GM12878 (cell line): ENCODE data around the gene UNC13B.

ENCODE experiments used
- CHD1 ChIP-seq: IDR thresholded peaks from 2 replicates; pipeline ENCODE4 v1.6.1; 2012; ENCODE audit warnings: low read depth, low read length, improper control_type of control experiment
- CTCF ChIP-seq, 3 experiments: IDR thresholded peaks in 2 of 3; conservative IDR thresholded peaks in 1 of 3; 2 replicates each; pipeline ENCODE4 v1.5.1; 2011; ENCODE audit warnings: low read depth in 3 of 3, low read length in 3 of 3, mild to moderate bottlenecking in 3 of 3, control low read depth in 2 of 3, moderate library complexity in 2 of 3, inconsistent platforms in 1 of 3, mixed read lengths in 1 of 3; ENCODE audit not compliant: control insufficient read depth in 2 of 3, insufficient read depth in 1 of 3; ENCODE audit errors: extremely low read depth in 1 of 3
- HCFC1 ChIP-seq: fragments of 150-350 bp; IDR thresholded peaks from 2 replicates; pipeline ENCODE4 v1.6.1; 2014; ENCODE audit warnings: low read length
- JUND ChIP-seq: IDR thresholded peaks from 2 replicates; pipeline ENCODE4 v1.6.1; 2012; ENCODE audit warnings: low read depth, mild to moderate bottlenecking, low read length, improper control_type of control experiment, moderate library complexity
- MAX ChIP-seq: IDR thresholded peaks from 2 replicates; pipeline ENCODE4 v1.6.1; 2012; ENCODE audit warnings: low read depth, low read length, improper control_type of control experiment
- MXI1 ChIP-seq: fragments of 150-350 bp; IDR thresholded peaks from 2 replicates; pipeline ENCODE4 v1.6.1; 2011; ENCODE audit warnings: low read depth, mild to moderate bottlenecking, inconsistent platforms, low read length, improper control_type of control experiment
- POLR2A ChIP-seq: IDR thresholded peaks from 2 replicates; pipeline ENCODE4 v1.6.1; 2011; ENCODE audit warnings: low read depth, mild to moderate bottlenecking, low read length
- TF ChIP-seq, protein P1 (sequence below): IDR thresholded peaks from 2 replicates; pipeline ENCODE4 v1.6.1; 2011; ENCODE audit warnings: mild to moderate bottlenecking, low read depth, low read length, moderate library complexity; ENCODE audit not compliant: insufficient replicate concordance

DNA sequence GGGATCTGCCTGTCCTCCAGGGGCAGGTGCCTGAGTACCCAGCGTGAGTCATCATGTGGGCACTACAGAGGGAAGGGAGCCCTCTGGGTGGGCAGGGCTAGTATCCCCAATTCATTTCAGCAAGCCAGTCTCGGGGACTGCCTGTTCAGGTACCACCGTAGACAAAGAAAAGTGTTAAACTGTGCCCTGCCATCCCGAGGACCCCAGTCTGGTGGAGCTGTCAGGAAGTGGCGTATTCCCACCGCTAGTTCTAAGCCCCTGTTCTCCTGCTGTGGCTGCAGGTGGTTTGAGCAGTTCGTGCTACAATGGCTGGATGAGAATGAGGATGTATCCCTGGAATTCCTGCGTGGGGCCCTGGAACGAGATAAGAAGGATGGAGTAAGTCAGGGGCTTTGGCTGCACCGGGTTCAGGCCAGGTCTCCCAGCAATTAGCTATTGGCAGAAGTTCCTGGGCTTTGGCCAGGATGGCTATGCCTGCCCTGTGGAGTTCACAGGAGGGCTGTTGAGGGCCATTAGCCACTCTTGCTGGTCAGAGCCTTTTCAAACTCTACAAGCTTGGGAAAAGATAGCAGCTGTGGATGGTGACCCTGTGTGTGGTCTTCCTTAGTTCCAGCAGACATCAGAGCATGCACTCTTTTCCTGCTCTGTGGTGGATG, 234.9 kb downstream of the UNC13B start:
- TF ChIP-seq JUND: no peak
- no peak for TF ChIP-seq MAX
- no peak for TF ChIP-seq CTCF (IDR thresholded peaks at IDR 0.05 in 2 of 3, conservative IDR thresholded peaks at IDR 0.05 in 1 of 3; ENCODE audit: control insufficient read depth in 2 of 3, extremely low read depth in 1 of 3, insufficient read depth in 1 of 3, low read depth in 3 of 3, low read length in 3 of 3)
- TF ChIP-seq MXI1: no peak
- TF ChIP-seq, protein P1, sequence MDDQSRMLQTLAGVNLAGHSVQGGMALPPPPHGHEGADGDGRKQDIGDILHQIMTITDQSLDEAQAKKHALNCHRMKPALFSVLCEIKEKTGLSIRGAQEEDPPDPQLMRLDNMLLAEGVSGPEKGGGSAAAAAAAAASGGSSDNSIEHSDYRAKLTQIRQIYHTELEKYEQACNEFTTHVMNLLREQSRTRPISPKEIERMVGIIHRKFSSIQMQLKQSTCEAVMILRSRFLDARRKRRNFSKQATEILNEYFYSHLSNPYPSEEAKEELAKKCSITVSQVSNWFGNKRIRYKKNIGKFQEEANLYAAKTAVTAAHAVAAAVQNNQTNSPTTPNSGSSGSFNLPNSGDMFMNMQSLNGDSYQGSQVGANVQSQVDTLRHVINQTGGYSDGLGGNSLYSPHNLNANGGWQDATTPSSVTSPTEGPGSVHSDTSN: no peak
- TF ChIP-seq POLR2A: no peak
- TF ChIP-seq CHD1: no peak
- TF ChIP-seq HCFC1: no peak
